Uterus (tissue), 2 donors: Measurements from ENCODE around the gene NPC1L1.

Experiments
- CTCF ChIP-seq, 4 experiments: fragments of 200-600 bp in 2 of 4; fragments of 450-650 bp in 2 of 4; sonication (generic) in 2 of 4; IDR thresholded peaks; one replicate each; pipeline ENCODE4 v1.5.1; 2016 to 2019; ENCODE audit warnings: antibody characterized with exemption in 4 of 4, mild to moderate bottlenecking in 2 of 4, moderate library complexity in 1 of 4
- POLR2A ChIP-seq, 2 donors: fragments of 450-650 bp; IDR thresholded peaks; one replicate each; pipeline ENCODE4 v1.6.1; 2016; ENCODE audit warnings: antibody characterized with exemption in 2 of 2, mild to moderate bottlenecking in 1 of 2, moderate library complexity in 1 of 2

GRCh38 chr7:44539669-44540506 is 1.2 kb downstream of the NPC1L1 start:
- TF ChIP-seq POLR2A (IDR thresholded peaks at IDR 0.05) = no peak
- no peak for TF ChIP-seq CTCF (IDR thresholded peaks at IDR 0.05)
